GM12878 (cell line): ENCODE measurements around the gene TK1. TPM values are rescaled to one million over a fixed set of nuclear protein-coding genes. Genes with fewer than 3 reads are reported as not detected.

Experiments used
- BCL11A ChIP-seq: IDR thresholded peaks from 2 replicates; pipeline ENCODE4 v1.6.1; 2011; ENCODE audit warnings: low read depth, low read length
- BCLAF1 ChIP-seq: fragments of 450-650 bp; IDR thresholded peaks from 2 replicates; pipeline ENCODE4 v1.6.1; 2017; ENCODE audit warnings: antibody characterized with exemption, mild to moderate bottlenecking, moderate library complexity
- ELK1 ChIP-seq: IDR thresholded peaks from 2 replicates; pipeline ENCODE4 v1.6.1; 2012; ENCODE audit warnings: low read depth, low read length, improper control_type of control experiment
- EP300 ChIP-seq, 2 experiments: fragments of 150-350 bp in 1 of 2; IDR thresholded peaks; 2 replicates each; pipeline ENCODE4 v1.6.1; 2011 to 2012; ENCODE audit warnings: low read depth in 2 of 2, low read length in 2 of 2, borderline replicate concordance in 1 of 2, improper control_type of control experiment in 1 of 2, inconsistent platforms in 1 of 2; ENCODE audit not compliant: control insufficient read depth in 1 of 2
- GABPA ChIP-seq: IDR thresholded peaks from 2 replicates; pipeline ENCODE4 v1.6.1; 2014; ENCODE audit warnings: antibody characterized with exemption, low read depth, mild to moderate bottlenecking, inconsistent platforms
- MEF2B ChIP-seq: fragments of 450-650 bp; IDR thresholded peaks from 2 replicates; pipeline ENCODE4 v1.6.1; 2018; ENCODE audit warnings: mild to moderate bottlenecking, moderate library complexity; ENCODE audit not compliant: partially characterized antibody, poor library complexity, severe bottlenecking
- MTA2 ChIP-seq: fragments of 450-650 bp; IDR thresholded peaks from 2 replicates; pipeline ENCODE4 v1.6.1; 2016; ENCODE audit warnings: low read depth, mild to moderate bottlenecking, moderate library complexity
- NKRF ChIP-seq: fragments of 450-650 bp; conservative IDR thresholded peaks from 2 replicates; pipeline ENCODE4 v1.6.1; 2017; ENCODE audit warnings: mild to moderate bottlenecking, moderate library complexity
- PAX8 ChIP-seq: fragments of 450-650 bp; IDR thresholded peaks from 2 replicates; pipeline ENCODE4 v1.6.1; 2017; ENCODE audit warnings: mild to moderate bottlenecking, moderate library complexity
- RELA ChIP-seq: fragments of 450-650 bp; IDR thresholded peaks from 2 replicates; pipeline ENCODE4 v1.8.0; 2014; ENCODE audit warnings: borderline replicate concordance; ENCODE audit not compliant: partially characterized antibody
- REST ChIP-seq: IDR thresholded peaks from 2 replicates; pipeline ENCODE4 v1.6.1; 2012; ENCODE audit warnings: mild to moderate bottlenecking, low read depth, low read length
- YBX1 ChIP-seq: fragments of 450-650 bp; IDR thresholded peaks from 2 replicates; pipeline ENCODE4 v1.6.1; 2016; ENCODE audit warnings: antibody characterized with exemption
- ZBTB40 ChIP-seq: fragments of 450-650 bp; IDR thresholded peaks from 2 replicates; pipeline ENCODE4 v1.6.1; 2016; ENCODE audit warnings: mild to moderate bottlenecking, moderate library complexity, borderline replicate concordance
- polyA plus RNA-seq, 11 experiments: library from polyadenylated mRNA; depleted of rRNA in 4 of 11; unstranded in 6 of 11; stranded (reverse) in 5 of 11; fragments of >200 nt; fragmentation: Nextera tagmentation in 4 of 11; fragmentation: Illumina TruSeq in 1 of 11; extraction: Ambion mirVana in 4 of 11; extraction: Trizol in 1 of 11; gene quantifications; 1 replicate in 1 of 11; 2 replicates in 10 of 11; pipeline versions ENCODE4 v1.2.1 to v1.2.3, GENCODE V29; 2011 to 2016; ENCODE audit warnings: inconsistent platforms in 2 of 11, missing spikeins in 2 of 11, low read depth in 1 of 11
- total RNA-seq, 4 experiments: library from RNA; depleted of rRNA in 3 of 4; stranded (reverse); fragments of >200 nt in 3 of 4; fragmentation: Illumina TruSeq in 1 of 4; extraction: Trizol in 1 of 4; gene quantifications; 2 replicates each; pipeline versions ENCODE4 v1.2.1 to v1.2.3, GENCODE V29; 2013 to 2021

TK1 gene
- total and polyA plus RNA-seq, 10 of the 15 experiments (the other 5 are each of a cell fraction or from before 2014, with no cell fraction given), result 4.6 to 175 (median 77.9) TPM

GRCh38 chr17:78147315-78147998 is 39.4 kb downstream of the TK1 start (continued):
- no peak for TF ChIP-seq REST
- peak; percentile 93 for TF ChIP-seq MTA2
- TF ChIP-seq EP300 (IDR thresholded peaks at IDR 0.05; ENCODE audit: borderline replicate concordance in 1 of 2, control insufficient read depth in 1 of 2, low read depth in 2 of 2, low read length in 2 of 2), result peak; percentile 88 to 93; a peak in 3 of 4 replicates
- TF ChIP-seq YBX1, result no peak
- TF ChIP-seq ZBTB40, result no peak
- TF ChIP-seq GABPA, result no peak
- no peak for TF ChIP-seq BCLAF1
- no peak for TF ChIP-seq PAX8
- peak; percentile 67; the same call in 1 of the 2 replicates for TF ChIP-seq BCL11A
- no peak for TF ChIP-seq NKRF
- TF ChIP-seq ELK1, result no peak
- TF ChIP-seq MEF2B, result peak; percentile 91
- peak; percentile 86 for TF ChIP-seq RELA
